Esophagus muscularis mucosa (tissue), 3 donors: Measurements from ENCODE around the gene UNC5A.

Source experiments
- POLR2A ChIP-seq: fragments of 450-650 bp; IDR thresholded peaks from one replicate; pipeline ENCODE4 v1.6.1; 2017; ENCODE audit warnings: antibody characterized with exemption, moderate library complexity, mild to moderate bottlenecking, low read depth
- TF ChIP-seq, protein P1 (sequence below), 3 experiments: fragments of 200-600 bp in 2 of 3; fragments of 450-650 bp in 1 of 3; sonication (generic) in 2 of 3; IDR thresholded peaks; one replicate each; pipeline ENCODE4 v1.5.1; 2017 to 2019; ENCODE audit warnings: antibody characterized with exemption in 3 of 3, mild to moderate bottlenecking in 2 of 3, moderate library complexity in 1 of 3

DNA sequence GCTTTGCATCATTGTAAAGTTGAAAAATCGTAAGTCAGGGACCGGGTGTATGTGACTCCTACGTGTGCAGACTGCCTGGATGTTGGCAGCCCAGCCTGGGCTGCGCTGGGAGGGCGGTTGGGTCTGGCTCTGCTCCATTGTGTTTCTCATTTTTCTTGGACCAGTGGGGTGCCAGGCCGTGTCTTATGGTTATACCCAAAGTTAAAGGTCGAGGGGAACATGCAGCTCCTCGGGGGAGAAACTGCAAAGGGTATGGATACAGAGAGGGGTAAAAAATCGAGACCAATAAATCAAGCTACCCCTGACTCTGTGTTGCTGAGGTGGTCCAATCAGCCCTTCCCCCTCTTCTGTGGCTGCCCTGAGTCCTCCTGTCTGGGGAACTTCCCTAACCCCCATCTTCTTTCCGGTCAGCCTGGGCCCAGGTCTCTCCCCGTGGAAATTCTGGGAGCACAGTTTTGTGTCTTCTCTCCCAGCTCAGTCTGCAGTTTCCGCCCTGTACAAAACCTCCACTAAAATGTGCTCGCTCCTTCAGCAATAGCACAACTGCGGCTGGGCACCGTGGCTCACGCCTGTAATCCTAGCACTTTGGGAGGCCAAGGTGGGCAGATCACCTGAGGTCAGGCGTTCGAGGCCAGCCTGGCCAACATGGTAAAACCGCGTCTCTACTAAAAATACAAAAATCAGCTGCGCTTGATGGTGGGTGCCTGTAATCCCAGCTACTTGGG is 34.1 kb upstream of the UNC5A start:
- TF ChIP-seq, protein P1, sequence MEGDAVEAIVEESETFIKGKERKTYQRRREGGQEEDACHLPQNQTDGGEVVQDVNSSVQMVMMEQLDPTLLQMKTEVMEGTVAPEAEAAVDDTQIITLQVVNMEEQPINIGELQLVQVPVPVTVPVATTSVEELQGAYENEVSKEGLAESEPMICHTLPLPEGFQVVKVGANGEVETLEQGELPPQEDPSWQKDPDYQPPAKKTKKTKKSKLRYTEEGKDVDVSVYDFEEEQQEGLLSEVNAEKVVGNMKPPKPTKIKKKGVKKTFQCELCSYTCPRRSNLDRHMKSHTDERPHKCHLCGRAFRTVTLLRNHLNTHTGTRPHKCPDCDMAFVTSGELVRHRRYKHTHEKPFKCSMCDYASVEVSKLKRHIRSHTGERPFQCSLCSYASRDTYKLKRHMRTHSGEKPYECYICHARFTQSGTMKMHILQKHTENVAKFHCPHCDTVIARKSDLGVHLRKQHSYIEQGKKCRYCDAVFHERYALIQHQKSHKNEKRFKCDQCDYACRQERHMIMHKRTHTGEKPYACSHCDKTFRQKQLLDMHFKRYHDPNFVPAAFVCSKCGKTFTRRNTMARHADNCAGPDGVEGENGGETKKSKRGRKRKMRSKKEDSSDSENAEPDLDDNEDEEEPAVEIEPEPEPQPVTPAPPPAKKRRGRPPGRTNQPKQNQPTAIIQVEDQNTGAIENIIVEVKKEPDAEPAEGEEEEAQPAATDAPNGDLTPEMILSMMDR (IDR thresholded peaks at IDR 0.05) = no peak
- no peak for TF ChIP-seq POLR2A
